Activated naive CD4-positive, alpha-beta T cell treated with anti-CD3 and anti-CD28 coated beads, Interleukin-2, amount 50 U/mL, for 24 hours (primary cell): ENCODE data around the gene KANSL1.

Experiments used
- H3K27ac Mint-ChIP-seq: one replicate; pipeline ENCODE4 v1.8.0; 2021; ENCODE audit warnings: mild to moderate bottlenecking, mixed read lengths
- H3K27me3 Mint-ChIP-seq: one replicate; pipeline ENCODE4 v1.8.0; 2021; ENCODE audit warnings: mixed read lengths
- H3K36me3 Mint-ChIP-seq: one replicate; pipeline ENCODE4 v1.8.0; 2021; ENCODE audit warnings: mixed read lengths
- H3K4me1 Mint-ChIP-seq: one replicate; pipeline ENCODE4 v1.8.0; 2021; ENCODE audit warnings: mixed read lengths
- H3K4me3 Mint-ChIP-seq: one replicate; pipeline ENCODE4 v1.8.0; 2021; ENCODE audit warnings: mild to moderate bottlenecking, mixed read lengths
- H3K9me3 Mint-ChIP-seq: one replicate; pipeline ENCODE4 v1.8.0; 2021; ENCODE audit warnings: mixed read lengths

KANSL1 gene

GRCh38 chr17:46046957-46047356 is 146.3 kb downstream of the KANSL1 start:
- no peaks in the 10 kb centered on the region for H3K9me3 Mint-ChIP-seq
- H3K4me1 Mint-ChIP-seq, result peaks cover 34% of the 10 kb centered on the region
- H3K27me3 Mint-ChIP-seq, result no peaks in the 10 kb centered on the region
- H3K36me3 Mint-ChIP-seq, result peaks cover 20% of the 10 kb centered on the region
- H3K4me3 Mint-ChIP-seq, result no peak overlapping the region
- no peak overlapping the region for H3K27ac Mint-ChIP-seq

- Mint-ChIP-seq H3K36me3 (peaks cover 14% of the 10 kb centered on the region), H3K4me1 (peaks cover 23% of the 10 kb centered on the region), H3K4me3 (no peak overlapping the region), H3K27ac (peak overlapping the region; percentile 79), H3K27me3 (no peaks in the 10 kb centered on the region), H3K9me3 (no peaks in the 10 kb centered on the region)
Observed at GRCh38 chr17:46045639-46046038, 147.6 kb downstream of the KANSL1 start.

GRCh38 chr17:46044989-46045388 is 148.2 kb downstream of the KANSL1 start:
- H3K9me3 Mint-ChIP-seq, result no peaks in the 10 kb centered on the region
- no peak overlapping the region for H3K4me3 Mint-ChIP-seq
- H3K4me1 Mint-ChIP-seq, result peaks cover 23% of the 10 kb centered on the region
- no peaks in the 10 kb centered on the region for H3K27me3 Mint-ChIP-seq
- no peak overlapping the region for H3K27ac Mint-ChIP-seq
- peaks cover 18% of the 10 kb centered on the region for H3K36me3 Mint-ChIP-seq

GRCh38 chr17:46044286-46044928 is 148.8 kb downstream of the KANSL1 start:
- Mint-ChIP-seq H3K4me1 (peaks cover 23% of the 10 kb centered on the region), H3K27ac (peak overlapping the region; percentile 64), H3K4me3 (no peak overlapping the region)

GRCh38 chr17:46043606-46044005 is 149.6 kb downstream of the KANSL1 start:
- H3K9me3 Mint-ChIP-seq, result no peaks in the 10 kb centered on the region
- H3K4me1 Mint-ChIP-seq, result peaks cover 23% of the 10 kb centered on the region
- peaks cover 14% of the 10 kb centered on the region for H3K36me3 Mint-ChIP-seq

More at GRCh38 chr17:46044286-46044928, 148.8 kb downstream of the KANSL1 start:
- H3K36me3 Mint-ChIP-seq, result peaks cover 15% of the 10 kb centered on the region
- H3K27me3 Mint-ChIP-seq, result no peaks in the 10 kb centered on the region
- no peaks in the 10 kb centered on the region for H3K9me3 Mint-ChIP-seq

GRCh38 chr17:46042925-46043324 is 150.3 kb downstream of the KANSL1 start:
- peaks cover 23% of the 10 kb centered on the region for H3K4me1 Mint-ChIP-seq

More at GRCh38 chr17:46043606-46044005, 149.6 kb downstream of the KANSL1 start:
- Mint-ChIP-seq H3K27ac (peak overlapping the region; percentile 79), H3K27me3 (no peaks in the 10 kb centered on the region), H3K4me3 (no peak overlapping the region)

GRCh38 chr17:46042246-46042645 is 151.0 kb downstream of the KANSL1 start:
- H3K36me3 Mint-ChIP-seq, result peaks cover 17% of the 10 kb centered on the region
- H3K4me1 Mint-ChIP-seq, result peaks cover 23% of the 10 kb centered on the region
- no peak overlapping the region for H3K4me3 Mint-ChIP-seq
- H3K9me3 Mint-ChIP-seq, result no peaks in the 10 kb centered on the region
- H3K27ac Mint-ChIP-seq, result no peak overlapping the region
- H3K27me3 Mint-ChIP-seq, result no peaks in the 10 kb centered on the region

More at GRCh38 chr17:46042925-46043324, 150.3 kb downstream of the KANSL1 start:
- Mint-ChIP-seq H3K36me3 (peaks cover 16% of the 10 kb centered on the region), H3K9me3 (no peaks in the 10 kb centered on the region), H3K27me3 (no peaks in the 10 kb centered on the region), H3K4me3 (no peak overlapping the region), H3K27ac (no peak overlapping the region)

GRCh38 chr17:46039592-46040186 is 153.5 kb downstream of the KANSL1 start:
- Mint-ChIP-seq H3K4me3 (no peak overlapping the region), H3K27me3 (no peaks in the 10 kb centered on the region), H3K27ac (no peak overlapping the region), H3K9me3 (no peaks in the 10 kb centered on the region), H3K36me3 (peaks cover 15% of the 10 kb centered on the region), H3K4me1 (peaks cover 13% of the 10 kb centered on the region)

GRCh38 chr17:46038937-46039336 is 154.3 kb downstream of the KANSL1 start:
- peaks cover 18% of the 10 kb centered on the region for H3K36me3 Mint-ChIP-seq
- no peaks in the 10 kb centered on the region for H3K9me3 Mint-ChIP-seq

GRCh38 chr17:46038414-46038813 is 154.8 kb downstream of the KANSL1 start:
- Mint-ChIP-seq H3K4me1 (peaks cover 4% of the 10 kb centered on the region), H3K27ac (peak overlapping the region; percentile 8), H3K9me3 (no peaks in the 10 kb centered on the region), H3K27me3 (no peaks in the 10 kb centered on the region), H3K36me3 (peaks cover 15% of the 10 kb centered on the region), H3K4me3 (no peak overlapping the region)

More at GRCh38 chr17:46038937-46039336, 154.3 kb downstream of the KANSL1 start:
- H3K27ac Mint-ChIP-seq, result no peak overlapping the region
- H3K4me1 Mint-ChIP-seq, result peaks cover 8% of the 10 kb centered on the region
- H3K27me3 Mint-ChIP-seq, result no peaks in the 10 kb centered on the region
- H3K4me3 Mint-ChIP-seq, result no peak overlapping the region

- peaks cover 15% of the 10 kb centered on the region for H3K36me3 Mint-ChIP-seq
Observed at GRCh38 chr17:46037722-46038255, 155.4 kb downstream of the KANSL1 start.

GRCh38 chr17:46036491-46036890 is 156.7 kb downstream of the KANSL1 start:
- Mint-ChIP-seq H3K4me3 (no peak overlapping the region), H3K27ac (no peak overlapping the region), H3K36me3 (peaks cover 15% of the 10 kb centered on the region), H3K27me3 (no peaks in the 10 kb centered on the region), H3K9me3 (no peaks in the 10 kb centered on the region), H3K4me1 (peaks cover 4% of the 10 kb centered on the region)

More at GRCh38 chr17:46037722-46038255, 155.4 kb downstream of the KANSL1 start:
- Mint-ChIP-seq H3K9me3 (no peaks in the 10 kb centered on the region), H3K27me3 (no peaks in the 10 kb centered on the region), H3K4me1 (peaks cover 4% of the 10 kb centered on the region), H3K27ac (peak overlapping the region; percentile 66), H3K4me3 (no peak overlapping the region)

- H3K4me3 Mint-ChIP-seq, result no peak overlapping the region
- H3K36me3 Mint-ChIP-seq, result peaks cover 15% of the 10 kb centered on the region
- H3K27ac Mint-ChIP-seq, result peak overlapping the region; percentile 84
- no peaks in the 10 kb centered on the region for H3K9me3 Mint-ChIP-seq
- no peaks in the 10 kb centered on the region for H3K27me3 Mint-ChIP-seq
- H3K4me1 Mint-ChIP-seq, result peaks cover 7% of the 10 kb centered on the region
Observed at GRCh38 chr17:46035112-46035818, 158.0 kb downstream of the KANSL1 start.

GRCh38 chr17:46033392-46033791 is 159.8 kb downstream of the KANSL1 start:
- peaks cover 20% of the 10 kb centered on the region for H3K4me1 Mint-ChIP-seq
- peaks cover 17% of the 10 kb centered on the region for H3K36me3 Mint-ChIP-seq
- H3K9me3 Mint-ChIP-seq, result no peaks in the 10 kb centered on the region
- no peak overlapping the region for H3K4me3 Mint-ChIP-seq
- H3K27me3 Mint-ChIP-seq, result no peaks in the 10 kb centered on the region
- peak overlapping the region; percentile 17 for H3K27ac Mint-ChIP-seq

GRCh38 chr17:46032909-46033308 is 160.3 kb downstream of the KANSL1 start:
- H3K9me3 Mint-ChIP-seq, result no peaks in the 10 kb centered on the region
- peaks cover 13% of the 10 kb centered on the region for H3K36me3 Mint-ChIP-seq
- H3K4me3 Mint-ChIP-seq, result no peak overlapping the region
- no peaks in the 10 kb centered on the region for H3K27me3 Mint-ChIP-seq
- H3K4me1 Mint-ChIP-seq, result peaks cover 20% of the 10 kb centered on the region
- no peak overlapping the region for H3K27ac Mint-ChIP-seq

- Mint-ChIP-seq H3K36me3 (peaks cover 12% of the 10 kb centered on the region), H3K9me3 (no peaks in the 10 kb centered on the region), H3K27me3 (no peaks in the 10 kb centered on the region), H3K27ac (peak overlapping the region; percentile 8), H3K4me3 (no peak overlapping the region), H3K4me1 (peaks cover 20% of the 10 kb centered on the region)
Observed at GRCh38 chr17:46031920-46032319, 161.3 kb downstream of the KANSL1 start.
